ENCODE data around the gene PPRC1.

GRCh38 chr10:102188298-102188940, 55.6 kb downstream of the PPRC1 start:
- no peak for TF ChIP-seq POLR2A (IDR thresholded peaks at IDR 0.05; ENCODE audit: low read depth, low read length)
- TF ChIP-seq POLR2AphosphoS5 (IDR thresholded peaks at IDR 0.05; ENCODE audit: low read depth, low read length), result no peak
- no peak for TF ChIP-seq TAF1 (IDR thresholded peaks at IDR 0.05; ENCODE audit: low read depth, low read length)
- TF ChIP-seq POU2F2 (IDR thresholded peaks at IDR 0.05; ENCODE audit: low read depth, low read length), result no peak
